GM21529 (cell line): Measurements from ENCODE around the gene TAMALIN.

Experiments used
- ATAC-seq: cut with Tn5 transposase; IDR thresholded peaks from one replicate; pipeline ENCODE4 v1.9.1; 2021; ENCODE audit not compliant: unreplicated experiment

Gene TAMALIN

GRCh38 chr12:52035926-52036325 is 29.2 kb downstream of the TAMALIN start:
- ATAC-seq, result no peak

DNA sequence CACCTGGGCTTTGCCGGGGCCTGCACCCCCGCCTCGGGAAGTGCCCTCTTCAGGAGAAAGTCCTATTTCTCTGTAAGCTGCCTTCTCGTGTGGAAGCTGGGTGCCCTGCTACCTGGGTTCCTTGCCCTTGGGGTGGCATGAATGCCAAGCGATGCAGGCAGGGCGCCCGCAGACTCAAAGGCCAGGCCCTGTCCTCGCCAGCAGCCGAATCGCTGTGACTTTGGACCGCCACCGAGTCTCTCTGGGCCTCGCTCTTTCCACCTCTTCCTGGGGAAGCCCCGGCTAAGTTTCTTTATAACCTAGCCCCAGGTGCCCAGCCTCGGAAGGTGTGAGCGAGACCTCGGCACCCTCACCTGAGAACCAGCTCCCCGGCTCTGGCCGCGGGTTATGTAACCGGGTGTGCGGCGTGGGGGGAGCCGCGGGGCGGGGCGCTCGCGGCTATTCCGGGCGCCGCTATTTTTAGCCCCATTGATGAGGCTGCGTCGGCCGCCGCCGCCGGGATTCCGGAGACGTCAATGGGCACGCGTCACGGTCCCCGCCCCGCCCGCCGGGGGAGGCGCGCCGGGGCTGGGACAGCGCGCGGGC is 29.9 kb downstream of the TAMALIN start:
- ATAC-seq, result peak; percentile 43

- no peak for ATAC-seq
Measured at GRCh38 chr12:52037248-52037861, 30.6 kb downstream of the TAMALIN start.

DNA sequence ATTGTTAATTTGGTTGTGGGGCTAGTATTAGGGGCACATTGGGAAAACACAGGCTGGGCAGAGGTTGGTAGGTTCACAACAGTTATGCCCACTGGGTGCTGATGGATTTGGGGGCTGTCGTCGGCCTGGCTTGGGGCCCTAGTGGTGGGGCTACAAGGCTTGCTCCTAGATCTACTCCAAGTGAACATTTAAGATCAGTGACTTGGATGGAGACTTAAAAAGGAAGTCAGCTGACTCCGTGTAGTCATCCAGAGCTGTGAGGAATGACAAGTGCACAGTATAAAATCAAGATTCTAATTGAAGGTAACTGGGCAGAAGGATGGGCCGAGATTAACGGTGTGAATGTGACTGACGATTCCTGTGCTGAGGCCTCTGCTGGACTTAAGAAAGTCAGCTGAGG is 31.7 kb downstream of the TAMALIN start:
- no peak for ATAC-seq

DNA sequence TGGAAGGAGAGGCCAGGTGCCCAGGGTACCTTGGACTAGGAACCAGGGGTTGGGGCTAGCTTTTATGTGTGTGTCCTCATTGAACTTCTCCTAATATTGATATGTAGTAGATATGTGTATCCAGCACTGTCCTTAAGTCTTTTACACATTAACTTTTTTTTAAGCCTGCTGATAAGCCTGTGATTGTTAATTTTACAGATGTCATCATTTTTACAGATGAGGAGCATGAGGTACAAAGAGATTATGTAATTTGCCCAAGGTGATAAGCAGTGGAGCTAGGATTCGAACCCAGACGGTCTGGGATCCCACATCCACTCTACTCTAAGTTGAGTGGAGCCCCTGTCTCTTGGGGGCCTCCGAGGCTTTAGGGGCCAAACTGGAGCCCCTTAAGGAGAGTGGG is 34.3 kb downstream of the TAMALIN start:
- no peak for ATAC-seq

GRCh38 chr12:52041695-52042123 is 35.0 kb downstream of the TAMALIN start:
- ATAC-seq, result no peak

GRCh38 chr12:52042706-52043385 is 36.1 kb downstream of the TAMALIN start:
- ATAC-seq, result no peak

- ATAC-seq, result no peak
Measured at GRCh38 chr12:52043386-52044212, 36.9 kb downstream of the TAMALIN start.

- ATAC-seq, result no peak
Measured at GRCh38 chr12:52044292-52044983, 37.7 kb downstream of the TAMALIN start.

GRCh38 chr12:52045794-52046199 is 39.1 kb downstream of the TAMALIN start:
- ATAC-seq, result no peak

DNA sequence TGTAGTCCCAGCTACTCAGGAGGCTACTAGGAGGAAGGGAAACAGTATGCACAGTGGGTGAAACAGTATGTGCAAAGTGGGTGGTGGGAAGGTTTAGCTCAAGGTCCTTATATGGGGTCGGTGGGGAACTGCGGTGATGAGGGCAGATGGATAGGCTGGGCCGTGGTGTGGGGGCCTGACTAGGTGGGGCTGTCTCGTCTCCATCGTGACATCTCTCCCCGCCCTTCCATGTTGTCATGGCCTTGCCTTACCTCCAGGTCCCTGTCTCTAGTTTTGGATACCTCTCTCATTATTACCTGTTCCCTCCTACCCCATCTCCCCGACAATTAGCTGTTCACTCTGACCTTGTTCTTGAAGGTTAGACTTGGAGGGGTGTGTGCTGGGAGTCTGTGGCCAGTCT is 40.1 kb downstream of the TAMALIN start:
- no peak for ATAC-seq

DNA sequence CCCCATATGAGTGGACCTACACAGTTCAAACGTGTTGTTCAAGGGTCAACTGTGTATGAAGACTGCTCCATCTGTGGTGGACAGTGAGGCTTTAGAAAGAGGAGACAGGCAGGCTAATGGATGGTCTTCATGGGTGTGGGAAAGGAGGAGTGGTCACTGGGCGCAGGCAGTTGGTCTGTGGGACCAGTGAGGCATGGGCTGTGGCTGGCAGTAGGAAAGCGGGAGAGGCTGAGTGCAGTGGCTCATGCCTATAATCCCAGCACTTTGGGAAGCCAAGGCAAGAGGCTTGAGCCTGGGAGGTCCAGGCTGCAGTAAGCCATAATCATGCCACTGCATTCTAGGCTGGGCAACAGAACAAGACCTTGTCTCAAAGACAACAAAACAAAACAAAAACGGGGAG is 42.5 kb downstream of the TAMALIN start:
- no peak for ATAC-seq

- no peak for ATAC-seq
Measured at GRCh38 chr12:52049688-52050087, 42.9 kb downstream of the TAMALIN start.

DNA sequence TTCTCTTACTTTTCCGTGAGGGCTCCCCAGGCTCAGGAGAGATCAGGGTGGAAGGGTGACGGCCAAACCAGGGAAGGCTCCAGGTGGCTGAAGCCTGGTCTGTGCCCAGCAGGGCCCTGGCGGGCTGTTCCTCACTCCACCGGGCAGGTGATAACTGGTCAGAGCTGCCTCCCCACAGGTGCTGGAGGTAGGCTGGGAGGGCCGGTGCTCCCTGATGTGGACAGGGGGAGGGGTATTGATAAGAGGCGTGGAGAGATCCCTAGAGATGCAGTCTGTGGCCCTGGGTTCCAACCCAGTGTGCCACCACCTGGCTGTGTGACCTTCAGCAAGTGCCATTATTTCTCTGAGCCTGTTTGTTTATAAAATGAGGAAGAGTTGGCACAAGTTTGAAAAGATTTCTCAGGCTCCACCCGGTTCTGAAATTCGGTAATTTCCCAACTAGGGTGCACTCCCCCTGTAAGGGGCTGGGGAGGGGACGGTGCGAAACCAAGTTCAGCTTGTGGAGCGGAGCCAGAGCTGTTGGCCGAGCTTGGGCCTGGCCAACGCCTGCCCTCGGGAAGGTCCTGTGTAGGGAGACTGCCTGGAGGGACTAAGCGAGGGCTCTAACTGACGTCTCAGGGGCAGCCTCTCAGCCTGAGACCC is 43.5 kb downstream of the TAMALIN start:
- no peak for ATAC-seq

DNA sequence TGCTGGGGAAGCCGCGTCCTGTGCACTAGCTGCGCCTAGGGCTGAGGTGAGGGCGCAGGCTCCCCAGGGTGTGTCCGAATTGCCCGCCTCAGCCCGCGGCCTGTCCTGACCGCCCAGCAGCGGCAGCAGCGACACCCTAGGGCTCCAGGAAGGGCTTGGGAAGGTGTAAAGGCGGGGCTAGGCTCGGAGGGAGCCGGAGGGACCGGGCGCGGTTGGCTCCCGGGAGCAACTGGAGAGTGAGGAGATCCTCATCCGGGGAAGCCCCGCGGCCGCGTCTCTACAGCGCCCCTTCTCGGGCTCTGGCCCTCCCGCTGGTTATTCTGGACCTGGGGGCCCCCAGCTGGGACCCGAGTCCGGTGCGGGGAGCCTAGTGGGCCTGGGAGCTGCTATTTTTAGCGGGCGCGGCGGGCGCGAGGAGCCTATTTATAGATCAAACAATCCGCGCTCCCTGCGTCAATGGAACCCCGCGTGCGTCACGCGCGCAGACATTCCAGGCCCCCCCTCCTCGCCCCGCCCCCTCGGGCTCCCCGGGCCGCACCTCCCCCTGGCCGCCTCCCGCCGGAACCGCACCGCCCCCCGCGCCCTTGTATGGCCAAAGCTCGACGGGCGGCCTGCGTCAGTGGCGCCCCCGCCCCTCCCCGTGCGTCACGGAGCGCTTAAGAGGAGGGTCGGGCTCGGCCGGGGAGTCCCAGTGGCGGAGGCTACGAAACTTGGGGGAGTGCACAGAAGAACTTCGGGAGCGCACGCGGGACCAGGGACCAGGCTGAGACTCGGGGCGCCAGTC is 44.2 kb downstream of the TAMALIN start, which contains the start of gene NR4A1:
Gene NR4A1 (plus strand): TSS at position 685 of the 784 bp plus-strand sequence. CDS start 2,887 bp downstream, outside the sequence.
- ATAC-seq, result peak; percentile 81

- ATAC-seq, result no peak
Measured at GRCh38 chr12:52052468-52053186, 45.9 kb downstream of the TAMALIN start.

GRCh38 chr12:52053536-52054209 is 46.9 kb downstream of the TAMALIN start:
- no peak for ATAC-seq

- ATAC-seq, result no peak
Measured at GRCh38 chr12:52054231-52054832, 47.6 kb downstream of the TAMALIN start.
